NCI-H128 (cell line): ENCODE measurements around the gene TUBB2A.
A peak's percentile ranks its signal among the peaks of the same experiment; 100 is the strongest.
"Not testable (repeated sequence)": the region's sequence is repeated elsewhere in the genome, so short reads cannot be mapped to it uniquely, and the experiment has no call there.

ENCODE experiments used
- DNase-seq: peaks from one replicate; lab custom pipeline; 2025; ENCODE audit not compliant: unreplicated experiment; lab: John Stamatoyannopoulos, UW

TUBB2A gene

DNA sequence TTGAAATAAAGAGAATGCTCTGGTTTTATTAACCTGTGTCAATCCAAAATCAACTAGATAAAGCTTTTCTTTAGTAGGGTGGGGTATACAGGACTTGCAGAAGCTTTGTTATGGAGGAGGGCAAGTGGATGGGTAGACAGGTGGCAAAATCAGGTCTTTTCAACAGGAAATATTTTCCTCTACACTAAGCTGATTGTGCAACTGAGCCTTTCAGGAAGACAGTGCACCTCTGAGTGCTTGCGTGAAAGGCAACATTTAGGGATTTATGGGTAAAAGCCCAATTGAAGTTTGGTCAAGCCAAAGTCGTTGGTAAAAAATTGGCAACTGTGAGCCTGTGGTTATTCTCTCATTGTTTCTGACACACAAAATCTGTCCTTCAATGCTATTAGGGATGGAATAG is 23.8 kb upstream of the TUBB2A start:
- DNase-seq: no peak

DNA sequence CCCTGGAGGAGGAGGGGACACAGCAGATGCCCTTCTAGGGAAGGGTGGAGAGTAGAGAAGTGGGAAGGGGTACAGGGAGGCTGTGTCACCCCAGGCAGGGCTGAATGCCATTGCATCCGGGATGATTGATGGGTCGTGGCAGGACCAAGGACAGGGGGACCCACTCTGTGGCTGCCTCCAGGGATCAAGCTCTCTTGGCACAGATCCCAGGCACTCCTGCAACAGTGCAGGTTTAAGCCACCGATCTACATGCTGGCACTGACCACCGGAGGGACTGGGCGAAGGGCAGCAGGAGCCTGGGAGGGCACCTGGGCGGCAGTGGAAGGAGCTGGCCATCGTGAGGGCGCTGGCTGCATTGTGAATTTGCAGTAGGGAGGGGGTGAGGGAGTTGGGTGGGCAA is 22.6 kb upstream of the TUBB2A start:
- DNase-seq: not testable (repeated sequence)

DNA sequence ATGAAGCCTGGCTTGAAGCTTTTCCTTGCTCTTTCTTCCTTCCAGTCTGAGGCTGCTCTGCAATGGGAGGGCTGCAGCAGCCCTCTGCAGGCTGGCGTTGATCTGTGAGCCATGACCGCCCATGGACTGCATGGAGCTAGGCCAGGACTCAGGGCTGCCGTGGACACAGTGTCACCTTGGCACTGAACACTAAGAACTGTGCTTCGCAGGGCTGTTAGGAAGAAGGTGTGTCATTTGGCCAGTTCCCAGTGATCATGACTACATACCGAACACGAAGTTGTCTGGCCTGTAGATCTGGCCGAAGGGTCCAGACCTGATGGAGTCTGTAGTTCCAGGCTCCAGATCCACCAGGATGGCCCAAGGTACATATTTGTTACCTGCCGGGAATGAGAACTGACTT is 21.3 kb upstream of the TUBB2A start:
- DNase-seq: not testable (repeated sequence)

DNA sequence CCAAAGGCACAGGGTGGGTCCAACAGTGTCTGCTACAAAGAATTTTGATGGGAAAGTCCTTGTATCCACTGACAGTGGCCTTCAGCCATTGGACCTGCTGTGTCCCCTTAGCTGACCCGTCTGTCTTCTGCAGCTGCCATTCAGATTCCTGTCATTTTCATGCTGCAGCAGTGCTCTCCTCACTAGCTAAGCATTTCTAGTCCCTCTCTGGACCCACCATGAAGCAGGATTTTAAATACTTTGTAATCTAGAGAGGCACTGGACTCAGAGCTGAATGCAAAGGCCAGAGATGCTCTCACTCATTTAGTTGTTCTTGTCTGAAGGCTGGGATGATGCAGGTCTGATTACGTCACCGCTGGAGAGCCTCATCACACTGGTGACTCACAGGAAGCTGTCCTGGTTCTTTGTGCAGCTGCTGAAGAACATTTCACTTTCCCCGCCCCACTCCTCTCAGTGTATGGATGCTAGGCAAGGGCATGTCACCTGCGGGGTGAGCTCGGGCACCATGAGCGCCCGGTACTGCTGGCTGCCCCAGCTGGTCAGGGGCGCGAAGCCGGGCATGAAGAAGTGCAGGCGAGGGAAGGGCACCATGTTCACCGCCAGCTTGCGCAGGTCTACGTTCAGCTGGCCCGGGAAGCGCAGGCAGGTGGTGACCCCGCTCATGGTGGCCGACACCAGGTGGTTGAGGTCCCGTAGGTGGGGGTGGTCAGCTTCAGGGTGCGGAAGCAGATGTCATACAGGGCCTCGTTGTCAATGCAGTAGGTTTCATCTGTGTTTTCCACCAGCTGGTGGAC is 19.4 kb upstream of the TUBB2A start:
- DNase-seq: no peak

DNA sequence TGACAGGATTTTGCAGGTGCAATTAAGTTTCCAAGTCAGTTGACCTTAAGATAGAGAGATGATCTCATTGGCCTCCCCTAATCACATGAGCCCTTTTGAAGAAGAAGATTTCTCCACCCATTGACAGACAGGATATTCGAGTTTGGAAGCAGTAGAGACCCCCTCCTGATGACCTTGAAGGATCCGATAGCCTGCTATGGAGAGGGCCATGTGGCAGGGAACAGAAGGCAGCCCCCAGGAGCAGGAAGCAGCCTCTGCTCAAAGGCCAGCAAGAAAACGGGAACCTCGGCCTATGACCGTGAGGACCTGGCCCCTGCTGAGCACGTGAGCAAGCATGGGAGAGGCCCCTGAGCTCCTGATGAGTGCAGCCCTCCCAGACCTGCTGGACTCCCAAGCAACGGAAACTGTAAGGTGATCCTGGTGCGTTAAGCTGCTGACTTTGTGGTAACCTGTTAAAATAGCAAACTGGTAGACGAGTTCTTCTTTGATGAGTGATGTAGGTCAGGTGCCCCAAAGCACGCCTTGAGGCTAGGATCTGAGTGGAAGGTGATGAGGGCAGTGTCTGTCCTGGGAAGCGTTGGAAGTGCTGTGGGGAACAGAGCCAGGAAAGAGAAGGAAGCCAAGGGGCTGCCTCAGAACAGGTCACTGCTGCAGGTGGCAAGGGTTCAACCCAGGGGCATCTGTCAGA is 18.5 kb upstream of the TUBB2A start:
- DNase-seq: no peak

DNA sequence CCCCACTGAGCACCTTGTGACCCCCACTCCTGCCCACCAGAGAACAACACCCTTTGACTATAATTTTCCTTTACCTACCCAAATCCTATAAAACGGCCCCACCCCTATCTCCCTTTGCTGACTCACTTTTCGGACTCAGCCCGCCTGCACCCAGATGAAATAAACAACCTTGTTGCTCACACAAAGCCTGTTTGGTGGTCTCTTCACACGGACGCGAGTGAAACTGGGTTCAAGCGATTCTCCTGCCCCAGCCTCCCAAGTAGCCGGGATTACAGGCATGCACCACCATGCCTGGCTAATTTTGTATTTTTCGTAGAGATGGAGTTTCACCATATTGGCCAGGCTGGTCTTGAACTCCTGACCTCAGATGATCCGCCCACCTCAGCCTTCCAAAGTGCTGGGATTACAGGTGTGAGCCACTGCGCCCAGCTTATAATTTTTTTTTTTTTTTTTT is 16.3 kb upstream of the TUBB2A start:
- not testable (repeated sequence) for DNase-seq

DNA sequence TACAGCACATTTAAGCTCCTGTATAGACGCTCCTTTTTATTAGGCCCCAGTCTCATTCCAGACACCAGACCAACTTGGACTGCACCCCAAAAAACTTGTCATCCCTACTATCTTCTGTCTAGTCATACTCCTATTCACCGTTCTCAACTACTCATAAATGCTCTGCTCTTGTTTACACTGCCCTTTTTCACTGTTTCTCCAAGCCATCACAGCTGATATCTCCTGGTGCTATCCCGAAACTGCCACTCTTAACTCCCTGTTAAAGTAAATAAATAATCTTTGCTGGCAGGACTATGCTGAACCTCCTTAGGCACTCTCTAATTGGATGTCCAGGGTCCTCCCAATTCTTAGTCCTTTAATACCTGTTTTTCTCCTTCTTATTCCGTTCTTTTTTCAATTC is 15.4 kb upstream of the TUBB2A start:
- not testable (repeated sequence) for DNase-seq

DNA sequence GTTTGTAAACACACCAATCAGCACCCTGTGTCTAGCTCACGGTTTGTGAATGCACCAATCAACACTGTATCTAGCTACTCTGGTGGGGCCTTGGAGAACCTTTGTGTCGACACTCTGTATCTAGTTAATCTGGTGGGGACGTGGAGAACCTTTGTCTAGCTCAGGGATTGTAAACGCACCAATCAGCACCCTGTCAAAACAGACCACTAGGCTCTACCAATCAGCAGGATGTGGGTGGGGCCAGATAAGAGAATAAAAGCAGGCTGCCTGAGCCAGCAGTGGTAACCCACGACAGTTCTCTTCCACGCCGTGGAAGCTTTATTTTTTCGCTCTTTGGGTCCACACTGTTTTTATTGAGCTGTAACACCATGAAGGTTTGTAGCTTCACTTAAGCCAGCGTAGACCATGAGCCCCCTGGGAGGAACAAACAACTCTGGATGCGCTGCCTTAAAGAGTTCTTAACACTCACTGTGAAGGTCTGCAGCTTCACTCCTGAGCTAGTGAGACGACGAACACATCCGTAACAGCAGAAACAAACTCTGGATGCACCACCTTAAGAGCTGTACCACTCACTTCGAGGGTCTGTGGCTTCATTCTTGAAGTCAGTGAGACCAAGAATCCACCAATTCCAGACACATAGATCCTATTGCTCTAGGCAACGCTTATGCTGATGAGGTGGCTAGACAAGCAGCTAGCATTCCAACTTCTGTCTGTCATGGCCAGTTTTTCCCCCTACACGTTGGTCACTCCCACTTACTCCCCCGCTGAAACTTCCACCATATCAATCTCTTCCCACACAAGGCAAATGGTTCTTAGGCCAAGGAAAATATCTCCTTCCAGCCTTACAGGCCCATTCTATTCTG is 14.2 kb upstream of the TUBB2A start:
- not testable (repeated sequence) for DNase-seq

DNA sequence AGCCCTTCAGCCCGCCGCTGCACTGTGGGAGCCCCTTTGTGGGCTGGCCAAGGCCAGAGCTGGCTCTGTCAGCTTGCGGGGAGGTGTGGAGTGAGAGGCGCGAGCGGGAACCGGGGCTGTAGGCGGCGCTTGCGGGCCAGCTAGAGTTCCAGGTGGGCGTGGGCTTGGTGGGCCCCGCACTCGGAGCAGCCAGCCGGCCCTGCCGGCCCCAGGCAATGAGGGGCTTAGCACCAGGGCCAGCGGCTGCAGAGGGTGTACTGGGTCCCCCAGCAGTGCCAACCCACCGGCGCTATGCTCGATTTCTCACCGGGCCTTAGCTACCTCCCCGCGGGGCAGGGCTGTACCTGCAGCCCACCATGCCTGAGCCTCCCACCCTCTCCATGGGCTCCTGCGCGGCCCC is 13.3 kb upstream of the TUBB2A start:
- DNase-seq: not testable (repeated sequence)

DNA sequence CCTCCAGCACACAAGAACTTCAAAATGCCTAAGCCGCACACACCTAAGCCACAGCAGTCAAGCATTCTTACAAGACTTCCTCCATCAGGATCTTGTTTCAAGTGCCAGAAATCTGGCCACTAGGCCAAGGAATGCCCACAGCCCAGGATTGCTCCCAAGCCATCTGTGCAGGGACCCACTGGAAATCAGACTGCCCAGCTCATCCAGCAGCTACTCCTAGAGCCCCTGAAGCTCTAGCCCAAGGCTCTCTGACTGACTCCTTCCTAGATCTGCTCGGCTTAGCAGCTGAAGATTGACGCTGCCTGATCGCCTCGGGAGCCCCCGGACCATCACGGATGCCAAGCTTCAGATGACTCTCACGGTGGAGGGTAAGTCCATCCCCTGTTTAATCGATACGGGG is 10.7 kb upstream of the TUBB2A start:
- not testable (repeated sequence) for DNase-seq

DNA sequence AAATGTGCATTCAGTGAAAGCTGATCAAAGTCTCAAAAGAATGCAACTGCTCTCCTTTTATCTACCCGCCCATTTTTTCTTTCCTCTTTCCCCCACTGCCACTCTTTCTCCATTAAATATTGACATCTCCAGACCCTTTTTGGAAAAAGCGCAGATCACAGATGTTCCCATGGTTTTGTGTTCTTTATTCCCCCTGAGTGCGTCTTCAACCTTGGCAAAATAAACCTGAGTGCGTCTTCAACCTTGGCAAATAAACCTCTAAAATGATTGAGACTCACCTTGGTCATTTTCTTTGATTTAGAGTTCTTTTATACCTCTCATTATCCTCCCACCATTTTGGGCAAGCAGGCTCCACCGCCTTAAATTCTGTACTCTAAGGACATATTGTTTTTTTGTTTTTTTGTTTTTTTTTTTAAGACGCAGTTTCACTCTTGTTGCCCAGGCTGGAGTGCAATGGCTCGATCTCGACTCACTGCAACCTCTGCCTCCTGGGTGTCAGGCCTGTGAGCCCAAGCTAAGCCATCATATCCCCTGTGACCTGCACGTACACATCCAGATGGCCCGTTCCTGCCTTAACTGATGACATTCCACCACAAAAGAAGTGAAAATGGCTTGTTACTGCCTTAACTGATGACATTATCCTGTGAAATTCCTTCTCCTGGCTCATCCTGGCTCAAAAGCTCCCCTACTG is 9.3 kb upstream of the TUBB2A start:
- DNase-seq: not testable (repeated sequence)

DNA sequence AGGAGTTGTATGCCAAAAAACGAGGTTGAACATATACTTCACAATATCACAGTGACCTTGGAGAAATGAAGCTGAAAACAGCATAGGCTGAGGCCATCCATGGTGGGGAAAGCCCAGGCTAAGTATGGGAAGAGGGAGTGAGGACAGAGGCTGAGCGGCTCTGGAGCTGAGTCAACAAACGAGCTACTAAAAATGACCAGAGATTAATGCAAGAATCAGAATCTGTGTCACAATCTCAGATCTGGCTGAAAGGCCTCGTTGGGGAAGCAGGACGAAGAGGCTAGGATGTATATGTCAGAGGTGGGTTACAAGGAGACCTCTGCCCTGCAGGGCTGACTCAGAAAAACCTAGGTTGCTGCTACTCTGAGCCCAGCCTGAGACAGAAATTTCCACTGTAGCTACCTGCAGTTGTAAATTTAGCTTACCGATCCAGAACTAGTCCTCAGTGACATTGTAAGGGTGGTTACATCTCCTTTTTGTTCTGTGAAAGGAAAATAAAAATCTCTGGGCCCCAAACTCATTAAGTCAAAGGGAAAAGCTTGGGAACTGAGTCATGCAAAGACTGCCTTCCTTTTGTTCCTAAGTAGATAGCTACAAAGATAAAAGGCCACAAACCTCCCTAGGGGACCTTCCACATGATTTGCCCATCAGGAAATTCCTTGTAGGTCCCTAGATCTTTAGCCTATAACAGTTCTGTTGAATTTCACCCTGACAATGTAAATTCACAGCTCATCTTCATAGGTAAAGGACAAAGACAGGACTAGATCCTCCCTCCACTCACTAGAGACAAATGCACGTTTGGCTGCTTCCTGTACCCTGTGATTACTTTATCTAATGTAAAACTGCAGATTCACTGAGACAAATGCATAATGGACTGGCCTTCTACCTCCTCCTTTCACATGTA is 8.5 kb upstream of the TUBB2A start:
- DNase-seq: no peak

DNA sequence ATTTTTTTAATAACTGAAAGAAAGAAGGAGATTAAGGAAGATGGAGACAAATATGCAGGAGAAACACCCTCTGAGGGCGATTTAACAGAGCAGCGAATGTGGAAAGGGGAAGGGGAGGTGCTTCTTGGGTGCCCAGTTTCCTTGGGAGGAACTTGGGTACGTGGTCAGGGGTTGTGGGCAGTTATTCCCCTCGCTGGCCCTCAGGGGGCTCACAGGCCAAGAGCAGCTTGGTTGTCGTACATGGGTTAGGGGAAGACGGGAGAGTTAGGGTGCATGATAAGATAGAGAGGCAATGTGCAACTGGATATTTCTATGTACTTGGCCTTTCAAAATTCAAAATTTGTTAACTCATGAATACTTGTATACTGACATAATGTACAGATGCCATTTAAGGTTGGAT is 7.0 kb upstream of the TUBB2A start:
- DNase-seq: no peak

DNA sequence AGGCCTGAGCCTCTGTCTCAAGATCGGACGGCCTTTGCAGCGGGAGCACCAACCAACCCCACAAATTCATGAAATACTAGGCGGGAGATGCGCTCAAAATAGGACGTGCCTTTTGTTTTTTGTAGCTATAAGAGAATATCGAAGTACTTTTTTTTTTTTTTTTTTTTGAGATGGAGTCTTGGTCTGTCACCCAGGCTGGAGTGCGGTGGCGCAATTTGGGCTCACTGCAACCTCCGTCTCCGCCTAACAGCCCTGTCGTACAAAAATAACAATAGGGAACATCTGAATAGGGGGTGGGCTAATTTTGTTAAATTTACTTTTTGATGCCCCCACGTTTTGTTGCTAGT is 5.9 kb upstream of the TUBB2A start:
- no peak for DNase-seq

DNA sequence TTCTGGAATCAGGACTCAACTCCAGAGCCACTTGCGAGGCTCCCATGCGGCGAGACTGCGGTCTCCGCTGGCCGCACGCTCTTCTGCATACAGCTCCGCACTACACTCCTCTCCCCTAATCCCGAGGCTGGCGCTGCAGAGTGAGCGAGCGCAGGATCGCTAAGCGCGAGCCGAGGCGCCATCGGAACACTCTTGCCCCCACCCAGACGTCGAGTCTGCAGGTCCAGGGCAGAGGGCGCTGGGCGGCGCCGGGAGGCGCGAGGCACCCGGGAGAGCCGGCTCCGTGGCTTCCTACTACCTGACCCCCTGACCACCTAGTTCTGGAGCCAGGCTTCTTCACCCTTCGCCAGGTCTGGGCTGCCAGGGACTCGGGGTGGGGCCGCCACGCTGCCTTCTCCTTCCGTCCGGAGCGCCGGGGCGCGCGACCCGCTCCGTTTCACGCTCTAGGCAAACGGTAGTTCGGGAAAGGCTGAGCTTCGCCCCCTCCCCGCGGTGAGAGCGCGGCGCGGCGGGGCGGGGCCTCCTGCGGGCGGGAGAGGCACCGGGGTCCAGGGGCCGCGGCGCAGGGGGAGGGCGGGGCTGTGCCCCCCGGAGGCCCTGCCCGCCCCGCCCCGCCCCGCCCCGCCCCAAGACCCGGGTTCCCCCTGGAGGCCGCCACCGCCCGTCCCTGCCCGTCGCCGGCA is 5.4 kb upstream of the TUBB2A start:
- peak; percentile 83 for DNase-seq

DNA sequence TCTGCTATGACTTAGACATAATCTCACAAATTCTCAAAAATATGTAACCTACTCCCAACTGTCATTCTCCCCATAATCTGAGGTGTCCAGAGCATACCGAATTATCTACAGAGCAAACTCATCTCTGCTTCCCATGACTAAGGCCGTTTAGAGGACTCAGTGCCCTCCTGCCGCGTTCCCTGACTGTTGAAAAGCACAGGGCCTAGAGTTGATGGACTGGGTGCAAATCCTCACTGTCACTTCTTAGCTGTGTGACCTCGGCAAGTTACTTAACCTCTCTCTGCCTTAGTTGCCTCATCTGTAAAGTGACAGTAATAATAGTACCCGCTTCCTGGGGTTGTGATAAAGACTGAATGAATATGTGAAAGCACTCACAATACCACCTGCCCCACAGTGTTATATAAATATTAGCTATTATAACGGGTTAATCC is 4.7 kb upstream of the TUBB2A start:
- DNase-seq: no peak

DNA sequence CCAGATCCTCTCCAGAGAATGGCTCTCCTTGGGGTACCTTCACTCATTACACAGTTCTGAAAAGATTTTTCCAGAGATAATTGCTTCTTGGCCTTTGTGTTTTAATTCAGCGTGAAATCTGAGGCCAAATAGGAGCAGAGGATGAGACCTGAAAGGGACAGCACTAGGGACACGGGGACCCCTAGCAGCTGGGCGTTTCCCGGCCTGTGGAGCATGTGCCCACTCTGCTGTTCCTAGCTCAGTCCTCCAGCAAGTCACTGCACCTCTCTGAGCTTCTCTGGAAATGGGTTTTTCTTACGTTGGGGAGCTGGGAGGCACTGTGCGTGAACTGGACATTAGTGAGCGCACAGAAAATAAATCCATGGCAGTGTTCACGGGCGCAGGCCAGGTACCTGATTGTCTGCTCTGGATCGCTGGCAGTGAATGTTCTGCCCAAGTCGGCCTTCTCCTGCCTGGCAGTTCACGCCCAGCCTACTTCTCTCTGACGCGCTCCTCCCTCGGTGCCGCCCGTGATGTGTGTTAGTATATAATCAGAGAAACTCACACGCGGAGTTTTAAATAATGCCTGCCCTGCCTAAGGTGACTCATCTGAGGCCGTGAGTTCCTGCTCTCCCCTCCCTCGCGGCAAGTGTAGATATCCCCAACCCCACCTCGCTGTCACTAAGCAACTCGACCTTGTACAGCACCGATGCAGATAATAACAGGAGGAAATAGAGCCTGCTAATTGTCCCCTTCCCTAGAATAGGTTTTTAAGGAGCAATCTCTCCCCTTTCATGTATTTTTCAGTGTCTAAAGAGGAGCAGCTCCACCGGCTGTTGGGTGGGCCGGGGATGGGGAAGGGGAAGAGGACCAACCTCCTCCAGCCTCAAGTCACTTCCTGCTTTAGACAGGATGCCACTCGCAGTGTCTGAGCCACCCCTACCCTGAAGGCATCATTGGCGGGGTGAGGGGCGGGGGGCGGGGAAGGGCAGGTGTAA is 2.7 kb upstream of the TUBB2A start:
- DNase-seq: no peak
